ENCODE results near the gene CCL19. TPM values are rescaled to one million over a fixed set of nuclear protein-coding genes. Genes with fewer than 3 reads are reported as not detected.

Gene CCL19
- total RNA-seq, 1 experiment from 2014 or later = not detected

DNA sequence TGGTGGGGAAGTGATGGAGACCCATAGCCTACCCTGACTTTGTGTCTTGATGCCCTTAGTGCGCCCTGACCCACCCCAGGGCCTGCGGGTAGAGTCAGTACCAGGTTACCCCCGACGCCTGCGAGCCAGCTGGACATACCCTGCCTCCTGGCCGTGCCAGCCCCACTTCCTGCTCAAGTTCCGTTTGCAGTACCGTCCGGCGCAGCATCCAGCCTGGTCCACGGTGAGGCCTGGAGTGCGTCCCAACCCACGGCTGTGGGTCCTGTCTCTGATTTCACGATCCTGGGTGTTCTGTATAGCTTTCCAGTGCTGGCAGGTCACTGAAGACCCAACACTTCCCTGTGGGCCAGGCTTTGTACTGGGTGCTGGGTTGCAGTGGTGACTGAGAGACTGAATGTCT lies 32.6 kb downstream of the CCL19 start:
- intact Hi-C loops (cut with micrococcal nuclease; ENCODE audit: unreplicated experiment) = no loop called here
- ATAC-seq = no peak
- no peak for DNase-seq (ENCODE audit: low read depth, low spot score)
- no TSS peak for BruUV-seq (replicated peaks)
- H3K9me3 ChIP-seq (ENCODE audit: control insufficient read depth, insufficient read depth, low read depth, low read length) = no peaks in the 10 kb centered on the region
- no peaks in the 10 kb centered on the region for H3K36me3 ChIP-seq (ENCODE audit: control insufficient read depth, insufficient read depth, low read length)
- in situ Hi-C loops (cut with HindIII; ENCODE audit: low pct_unique_long_range_greater_than_20kb, low sequenced_read_pairs) = no loop called here
- ChIA-PET POLR2A (no interaction called here), CTCF (no interaction called here)
- H3K27me3 ChIP-seq (ENCODE audit: control insufficient read depth, insufficient read depth, low read length) = no peaks in the 10 kb centered on the region
- H3K27ac ChIP-seq (ENCODE audit: low read length) = no peak overlapping the region
- no peak for TF ChIP-seq SIN3A (IDR thresholded peaks at IDR 0.05; ENCODE audit: borderline replicate concordance, insufficient read depth, low read depth, low read length)
- no peak for TF ChIP-seq TCF7L2 (IDR thresholded peaks at IDR 0.05; ENCODE audit: low read depth, low read length)
- TF ChIP-seq, protein P1, sequence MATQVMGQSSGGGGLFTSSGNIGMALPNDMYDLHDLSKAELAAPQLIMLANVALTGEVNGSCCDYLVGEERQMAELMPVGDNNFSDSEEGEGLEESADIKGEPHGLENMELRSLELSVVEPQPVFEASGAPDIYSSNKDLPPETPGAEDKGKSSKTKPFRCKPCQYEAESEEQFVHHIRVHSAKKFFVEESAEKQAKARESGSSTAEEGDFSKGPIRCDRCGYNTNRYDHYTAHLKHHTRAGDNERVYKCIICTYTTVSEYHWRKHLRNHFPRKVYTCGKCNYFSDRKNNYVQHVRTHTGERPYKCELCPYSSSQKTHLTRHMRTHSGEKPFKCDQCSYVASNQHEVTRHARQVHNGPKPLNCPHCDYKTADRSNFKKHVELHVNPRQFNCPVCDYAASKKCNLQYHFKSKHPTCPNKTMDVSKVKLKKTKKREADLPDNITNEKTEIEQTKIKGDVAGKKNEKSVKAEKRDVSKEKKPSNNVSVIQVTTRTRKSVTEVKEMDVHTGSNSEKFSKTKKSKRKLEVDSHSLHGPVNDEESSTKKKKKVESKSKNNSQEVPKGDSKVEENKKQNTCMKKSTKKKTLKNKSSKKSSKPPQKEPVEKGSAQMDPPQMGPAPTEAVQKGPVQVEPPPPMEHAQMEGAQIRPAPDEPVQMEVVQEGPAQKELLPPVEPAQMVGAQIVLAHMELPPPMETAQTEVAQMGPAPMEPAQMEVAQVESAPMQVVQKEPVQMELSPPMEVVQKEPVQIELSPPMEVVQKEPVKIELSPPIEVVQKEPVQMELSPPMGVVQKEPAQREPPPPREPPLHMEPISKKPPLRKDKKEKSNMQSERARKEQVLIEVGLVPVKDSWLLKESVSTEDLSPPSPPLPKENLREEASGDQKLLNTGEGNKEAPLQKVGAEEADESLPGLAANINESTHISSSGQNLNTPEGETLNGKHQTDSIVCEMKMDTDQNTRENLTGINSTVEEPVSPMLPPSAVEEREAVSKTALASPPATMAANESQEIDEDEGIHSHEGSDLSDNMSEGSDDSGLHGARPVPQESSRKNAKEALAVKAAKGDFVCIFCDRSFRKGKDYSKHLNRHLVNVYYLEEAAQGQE (IDR thresholded peaks at IDR 0.05; ENCODE audit: insufficient read depth in 1 of 2, low read depth in 2 of 2, low read length in 1 of 2) = no peak
- no peak for TF ChIP-seq POLR2AphosphoS5 (IDR thresholded peaks at IDR 0.05; ENCODE audit: low read depth, low read length)
- TF ChIP-seq, protein P2, sequence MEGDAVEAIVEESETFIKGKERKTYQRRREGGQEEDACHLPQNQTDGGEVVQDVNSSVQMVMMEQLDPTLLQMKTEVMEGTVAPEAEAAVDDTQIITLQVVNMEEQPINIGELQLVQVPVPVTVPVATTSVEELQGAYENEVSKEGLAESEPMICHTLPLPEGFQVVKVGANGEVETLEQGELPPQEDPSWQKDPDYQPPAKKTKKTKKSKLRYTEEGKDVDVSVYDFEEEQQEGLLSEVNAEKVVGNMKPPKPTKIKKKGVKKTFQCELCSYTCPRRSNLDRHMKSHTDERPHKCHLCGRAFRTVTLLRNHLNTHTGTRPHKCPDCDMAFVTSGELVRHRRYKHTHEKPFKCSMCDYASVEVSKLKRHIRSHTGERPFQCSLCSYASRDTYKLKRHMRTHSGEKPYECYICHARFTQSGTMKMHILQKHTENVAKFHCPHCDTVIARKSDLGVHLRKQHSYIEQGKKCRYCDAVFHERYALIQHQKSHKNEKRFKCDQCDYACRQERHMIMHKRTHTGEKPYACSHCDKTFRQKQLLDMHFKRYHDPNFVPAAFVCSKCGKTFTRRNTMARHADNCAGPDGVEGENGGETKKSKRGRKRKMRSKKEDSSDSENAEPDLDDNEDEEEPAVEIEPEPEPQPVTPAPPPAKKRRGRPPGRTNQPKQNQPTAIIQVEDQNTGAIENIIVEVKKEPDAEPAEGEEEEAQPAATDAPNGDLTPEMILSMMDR (IDR thresholded peaks at IDR 0.05) = no peak
- H3K4me3 ChIP-seq (ENCODE audit: low read depth in 2 of 2, low read length in 2 of 2) = no peak overlapping the region
- peaks cover under 1% of the 10 kb centered on the region for H3K4me1 ChIP-seq (ENCODE audit: control insufficient read depth, insufficient read depth, low read length)

DNA sequence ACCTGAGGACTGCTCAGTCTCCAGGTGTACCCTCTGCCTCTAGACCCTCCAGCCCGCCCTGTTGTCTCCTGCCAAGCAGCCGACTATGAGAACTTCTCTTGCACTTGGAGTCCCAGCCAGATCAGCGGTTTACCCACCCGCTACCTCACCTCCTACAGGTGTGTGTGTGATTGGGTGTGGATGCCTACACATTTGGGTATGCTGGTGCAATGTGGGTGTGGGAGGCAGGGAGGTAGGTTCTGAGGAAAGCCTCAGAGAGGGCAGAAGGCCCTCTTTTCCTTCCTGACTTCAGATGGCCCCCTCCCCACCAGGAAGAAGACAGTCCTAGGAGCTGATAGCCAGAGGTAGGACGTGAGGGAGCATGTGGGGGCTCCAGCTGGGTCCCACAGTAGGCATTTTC lies 34.1 kb downstream of the CCL19 start:
- POLR2A ChIA-PET = no interaction called here
- H3K27ac ChIP-seq (ENCODE audit: low read length) = no peak overlapping the region
- no peak for TF ChIP-seq SIN3A (IDR thresholded peaks at IDR 0.05; ENCODE audit: borderline replicate concordance, insufficient read depth, low read depth, low read length)
- no peak for TF ChIP-seq TCF7L2 (IDR thresholded peaks at IDR 0.05; ENCODE audit: low read depth, low read length)
- no peak for TF ChIP-seq POLR2AphosphoS5 (IDR thresholded peaks at IDR 0.05; ENCODE audit: low read depth, low read length)
- H3K4me3 ChIP-seq (ENCODE audit: low read depth in 2 of 2, low read length in 2 of 2) = no peak overlapping the region
- BruUV-seq (replicated peaks) = no TSS peak
- no peaks in the 10 kb centered on the region for H3K27me3 ChIP-seq (ENCODE audit: control insufficient read depth, insufficient read depth, low read length)
- no peak for DNase-seq (ENCODE audit: low read depth, low spot score)
- H3K36me3 ChIP-seq (ENCODE audit: control insufficient read depth, insufficient read depth, low read length) = no peaks in the 10 kb centered on the region
- in situ Hi-C loops (cut with HindIII; ENCODE audit: low pct_unique_long_range_greater_than_20kb, low sequenced_read_pairs) (no loop called here), intact Hi-C loops (cut with micrococcal nuclease; ENCODE audit: unreplicated experiment) (no loop called here)
- ATAC-seq = no peak
- H3K9me3 ChIP-seq (ENCODE audit: control insufficient read depth, insufficient read depth, low read depth, low read length) = no peaks in the 10 kb centered on the region
- CTCF ChIA-PET = interaction anchor here (1.6 kb wide), 1 partner anchor 11 kb away, joined by 4 read pairs; the partner anchor contains the start of gene GALT
- H3K4me1 ChIP-seq (ENCODE audit: control insufficient read depth, insufficient read depth, low read length) = peaks cover 14% of the 10 kb centered on the region

DNA sequence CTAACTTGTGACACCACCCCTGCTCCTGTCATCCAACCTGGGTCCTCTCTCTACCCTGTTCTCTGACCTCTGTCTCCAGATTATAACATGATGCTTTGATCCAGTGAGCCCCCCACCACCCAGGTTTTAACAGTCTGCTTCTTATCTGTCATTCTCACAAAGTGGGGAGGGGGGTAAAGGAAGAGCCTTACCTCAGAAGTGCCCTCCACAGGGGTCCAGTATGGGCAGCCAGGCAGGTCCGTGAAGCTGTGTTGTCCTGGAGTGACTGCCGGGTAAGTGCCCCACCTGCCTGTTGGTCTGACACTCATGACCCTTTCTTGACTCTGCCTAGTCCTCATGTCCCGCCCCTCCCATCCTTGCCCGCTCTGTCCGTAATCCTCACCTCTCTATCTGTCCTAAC lies 35.7 kb downstream of the CCL19 start:
- ChIA-PET CTCF (interaction anchor here (0.7 to 1.6 kb wide), 2 partner anchors 9 to 10 kb away, joined by 4 to 6 read pairs; partner anchors contain the start of gene GALT), POLR2A (no interaction called here)
- in situ Hi-C loops (cut with HindIII; ENCODE audit: low pct_unique_long_range_greater_than_20kb, low sequenced_read_pairs) = no loop called here
- ATAC-seq (no peak), DNase-seq (ENCODE audit: low read depth, low spot score) (no peak)
- intact Hi-C loops (cut with micrococcal nuclease; ENCODE audit: unreplicated experiment) = no loop called here
- Histone ChIP-seq H3K4me3 (ENCODE audit: low read depth in 2 of 2, low read length in 2 of 2) (no peak overlapping the region), H3K9me3 (ENCODE audit: control insufficient read depth, insufficient read depth, low read depth, low read length) (no peaks in the 10 kb centered on the region), H3K27me3 (ENCODE audit: control insufficient read depth, insufficient read depth, low read length) (no peaks in the 10 kb centered on the region), H3K27ac (ENCODE audit: low read length) (no peak overlapping the region), H3K36me3 (ENCODE audit: control insufficient read depth, insufficient read depth, low read length) (no peaks in the 10 kb centered on the region), H3K4me1 (ENCODE audit: control insufficient read depth, insufficient read depth, low read length) (peaks cover 25% of the 10 kb centered on the region)
- BruUV-seq (replicated peaks) = no TSS peak
- TF ChIP-seq, protein P1 (IDR thresholded peaks at IDR 0.05; ENCODE audit: insufficient read depth in 1 of 2, low read depth in 2 of 2, low read length in 1 of 2) = no peak
- TF ChIP-seq POLR2AphosphoS5 (IDR thresholded peaks at IDR 0.05; ENCODE audit: low read depth, low read length) = no peak
- TF ChIP-seq, protein P2 (IDR thresholded peaks at IDR 0.05) = no peak
- no peak for TF ChIP-seq SIN3A (IDR thresholded peaks at IDR 0.05; ENCODE audit: borderline replicate concordance, insufficient read depth, low read depth, low read length)
- TF ChIP-seq TCF7L2 (IDR thresholded peaks at IDR 0.05; ENCODE audit: low read depth, low read length) = no peak

Data from Panc1 (cell line).